ENCODE data around the gene RPL36.

The RPL36 gene

GRCh38 chr19:5643060-5643459, 47.0 kb upstream of the RPL36 start:
- H3K27ac ChIP-seq (ENCODE audit: low read depth, low read length): no peak overlapping the region
- H4K20me1 ChIP-seq (ENCODE audit: low read depth, low read length): peaks cover 32% of the 10 kb centered on the region
- no peaks in the 10 kb centered on the region for H3F3A ChIP-seq (ENCODE audit: insufficient read depth)
- no peaks in the 10 kb centered on the region for H3K9me2 ChIP-seq (replicated peaks; ENCODE audit: insufficient read depth, low read length)
- no peak overlapping the region for H3K9ac ChIP-seq (ENCODE audit: low read length)
- no peaks in the 10 kb centered on the region for H3K9me3 ChIP-seq (ENCODE audit: insufficient read depth, low read length)
- peaks cover 96% of the 10 kb centered on the region for H3K79me2 ChIP-seq (ENCODE audit: insufficient read depth, low read length)
- no peak overlapping the region for H3K4me2 ChIP-seq (ENCODE audit: low read depth, low read length, poor library complexity, severe bottlenecking)
- peaks cover 55% of the 10 kb centered on the region for H3K36me3 ChIP-seq (ENCODE audit: low read length)
- no peak overlapping the region for H3K4me3 ChIP-seq (ENCODE audit: insufficient read depth, low read length, poor library complexity, severe bottlenecking)
- TF ChIP-seq EZH2phosphoT487 (conservative IDR thresholded peaks at IDR 0.05; ENCODE audit: low read length) (no peak), CTCF (IDR thresholded peaks at IDR 0.05; ENCODE audit: insufficient read depth, low read length, poor library complexity, severe bottlenecking) (no peak)
- no peaks in the 10 kb centered on the region for H3K27me3 ChIP-seq (ENCODE audit: low read length)
- no peak overlapping the region for H2AFZ ChIP-seq (ENCODE audit: low read depth, low read length, severe bottlenecking)

GRCh38 chr19:5644037-5644436, 46.1 kb upstream of the RPL36 start:
- H3K27me3 ChIP-seq (ENCODE audit: low read length): no peaks in the 10 kb centered on the region
- H3K9ac ChIP-seq (ENCODE audit: low read length): no peak overlapping the region
- no peak overlapping the region for H3K4me2 ChIP-seq (ENCODE audit: low read depth, low read length, poor library complexity, severe bottlenecking)
- H3K4me3 ChIP-seq (ENCODE audit: insufficient read depth, low read length, poor library complexity, severe bottlenecking): no peak overlapping the region
- TF ChIP-seq CTCF (IDR thresholded peaks at IDR 0.05; ENCODE audit: insufficient read depth, low read length, poor library complexity, severe bottlenecking) (no peak), EZH2phosphoT487 (conservative IDR thresholded peaks at IDR 0.05; ENCODE audit: low read length) (no peak)
- H2AFZ ChIP-seq (ENCODE audit: low read depth, low read length, severe bottlenecking): no peak overlapping the region
- peaks cover 51% of the 10 kb centered on the region for H3K36me3 ChIP-seq (ENCODE audit: low read length)
- no peaks in the 10 kb centered on the region for H3K9me3 ChIP-seq (ENCODE audit: insufficient read depth, low read length)
- H3F3A ChIP-seq (ENCODE audit: insufficient read depth): no peaks in the 10 kb centered on the region
- no peaks in the 10 kb centered on the region for H3K9me2 ChIP-seq (replicated peaks; ENCODE audit: insufficient read depth, low read length)
- H3K79me2 ChIP-seq (ENCODE audit: insufficient read depth, low read length): peaks cover 86% of the 10 kb centered on the region
- no peak overlapping the region for H3K27ac ChIP-seq (ENCODE audit: low read depth, low read length)
- H4K20me1 ChIP-seq (ENCODE audit: low read depth, low read length): peaks cover 28% of the 10 kb centered on the region

GRCh38 chr19:5645409-5645808, 44.7 kb upstream of the RPL36 start:
- peaks cover 54% of the 10 kb centered on the region for H3K36me3 ChIP-seq (ENCODE audit: low read length)
- H3F3A ChIP-seq (ENCODE audit: insufficient read depth): no peaks in the 10 kb centered on the region
- no peak overlapping the region for H3K9ac ChIP-seq (ENCODE audit: low read length)
- no peak for TF ChIP-seq CTCF (IDR thresholded peaks at IDR 0.05; ENCODE audit: insufficient read depth, low read length, poor library complexity, severe bottlenecking)
- TF ChIP-seq EZH2phosphoT487 (conservative IDR thresholded peaks at IDR 0.05; ENCODE audit: low read length): no peak
- H3K27me3 ChIP-seq (ENCODE audit: low read length): no peaks in the 10 kb centered on the region
- no peak overlapping the region for H2AFZ ChIP-seq (ENCODE audit: low read depth, low read length, severe bottlenecking)
- no peak overlapping the region for H3K27ac ChIP-seq (ENCODE audit: low read depth, low read length)
- H3K9me3 ChIP-seq (ENCODE audit: insufficient read depth, low read length): no peaks in the 10 kb centered on the region
- no peak overlapping the region for H3K4me3 ChIP-seq (ENCODE audit: insufficient read depth, low read length, poor library complexity, severe bottlenecking)
- peaks cover 26% of the 10 kb centered on the region for H4K20me1 ChIP-seq (ENCODE audit: low read depth, low read length)
- no peaks in the 10 kb centered on the region for H3K9me2 ChIP-seq (replicated peaks; ENCODE audit: insufficient read depth, low read length)
- H3K4me2 ChIP-seq (ENCODE audit: low read depth, low read length, poor library complexity, severe bottlenecking): no peak overlapping the region
- H3K79me2 ChIP-seq (ENCODE audit: insufficient read depth, low read length): peaks cover 73% of the 10 kb centered on the region
